Colonic mucosa (tissue), 4 donors: ENCODE data around the gene CHD5. TPM values are rescaled to one million over a fixed set of nuclear protein-coding genes. Genes with fewer than 3 reads are reported as not detected.

Experiments
- DNase-seq: peaks from one replicate; pipeline ENCODE4 v3.0.0-alpha.2; 2020
- H3K27ac ChIP-seq: fragments of 200-600 bp; one replicate; pipeline ENCODE4 v1.8.0; 2021
- H3K27me3 ChIP-seq: fragments of 200-600 bp; one replicate; pipeline ENCODE4 v1.8.0; 2021
- H3K36me3 ChIP-seq: fragments of 200-600 bp; one replicate; pipeline ENCODE4 v1.8.0; 2021
- H3K4me1 ChIP-seq: fragments of 200-600 bp; one replicate; pipeline ENCODE4 v1.8.0; 2021; ENCODE audit warnings: mild to moderate bottlenecking
- H3K4me3 ChIP-seq: fragments of 200-600 bp; one replicate; pipeline ENCODE4 v1.8.0; 2021
- H3K9ac ChIP-seq, 2 donors: one replicate each; pipeline ENCODE4 v1.7.0; 2013; ENCODE audit warnings: control low read depth in 2 of 2, low read depth in 2 of 2, low read length in 2 of 2
- H3K9me3 ChIP-seq: fragments of 200-600 bp; one replicate; pipeline ENCODE4 v1.8.0; 2021
- CTCF ChIP-seq: fragments of 200-600 bp; IDR thresholded peaks from one replicate; pipeline ENCODE4 v1.8.0; 2022; ENCODE audit warnings: antibody characterized with exemption, mild to moderate bottlenecking
- intact Hi-C: fragments of 100-400 bp; cut with DNase I; formaldehyde crosslinking; loops from one replicate; pipeline ENCODE4 v1.14.1; 2022
- total RNA-seq, 2 donors: library from RNA; stranded (reverse); fragmentation: NEBNext Ultra II Directional in 1 of 2; extraction: Animal tissue kit (Norgen Biotek cat#: 25700) in 1 of 2; gene quantifications; one replicate each; pipeline ENCODE4 v1.2.1, GENCODE V29; 2021
- donor health status: healthy.
- donor health status: DM: no; HTN: no; CAD: no.
- donor health status: DM: no; HTN: no; CAD: no.

The CHD5 gene
- total RNA-seq, 2 donors from 2014 or later, result 0.35 to 0.69 TPM

- no peak for DNase-seq
- Histone ChIP-seq H3K27me3 (no peaks in the 10 kb centered on the region), H3K36me3 (no peaks in the 10 kb centered on the region), H3K9me3 (no peaks in the 10 kb centered on the region), H3K4me3 (no peak overlapping the region), H3K4me1 (peaks cover 3% of the 10 kb centered on the region), H3K9ac (no peak overlapping the region), H3K27ac (no peak overlapping the region)
- TF ChIP-seq CTCF, result no peak
- intact Hi-C loops, result no loop called here
Measured at GRCh38 chr1:6152882-6153281, 27.2 kb downstream of the CHD5 start.

- no peaks in the 10 kb centered on the region for H3K9me3 ChIP-seq
- H3K27me3 ChIP-seq, result no peaks in the 10 kb centered on the region
- intact Hi-C loops, result no loop called here
- H3K27ac ChIP-seq, result no peak overlapping the region
- H3K9ac ChIP-seq, result no peak overlapping the region
- H3K36me3 ChIP-seq, result no peaks in the 10 kb centered on the region
- H3K4me3 ChIP-seq, result no peak overlapping the region
- peaks cover 2% of the 10 kb centered on the region for H3K4me1 ChIP-seq
- no peak for DNase-seq
- TF ChIP-seq CTCF, result no peak
Measured at GRCh38 chr1:6152181-6152580, 27.9 kb downstream of the CHD5 start.

- Histone ChIP-seq H3K9ac (no peak overlapping the region), H3K36me3 (no peaks in the 10 kb centered on the region), H3K4me1 (no peaks in the 10 kb centered on the region), H3K9me3 (no peaks in the 10 kb centered on the region), H3K27me3 (no peaks in the 10 kb centered on the region), H3K4me3 (no peak overlapping the region), H3K27ac (no peak overlapping the region)
- DNase-seq, result no peak
- TF ChIP-seq CTCF, result no peak
- intact Hi-C loops, result no loop called here
Measured at GRCh38 chr1:6151291-6151822, 28.8 kb downstream of the CHD5 start.

- Histone ChIP-seq H3K9me3 (no peaks in the 10 kb centered on the region), H3K4me3 (no peak overlapping the region), H3K36me3 (no peaks in the 10 kb centered on the region), H3K27ac (no peak overlapping the region), H3K27me3 (no peaks in the 10 kb centered on the region), H3K4me1 (no peaks in the 10 kb centered on the region), H3K9ac (no peak overlapping the region)
- no peak for DNase-seq
- intact Hi-C loops, result no loop called here
- TF ChIP-seq CTCF, result no peak
Measured at GRCh38 chr1:6150006-6150938, 29.8 kb downstream of the CHD5 start.

GRCh38 chr1:6149597-6149996, 30.5 kb downstream of the CHD5 start:
- intact Hi-C loops, result no loop called here
- Histone ChIP-seq H3K9ac (no peak overlapping the region), H3K27ac (no peak overlapping the region), H3K27me3 (no peaks in the 10 kb centered on the region), H3K4me3 (no peak overlapping the region), H3K4me1 (no peaks in the 10 kb centered on the region), H3K9me3 (no peaks in the 10 kb centered on the region), H3K36me3 (no peaks in the 10 kb centered on the region)
- no peak for TF ChIP-seq CTCF
- no peak for DNase-seq
